ENCODE measurements around the gene TST. TPM values are rescaled to one million over a fixed set of nuclear protein-coding genes. Genes with fewer than 3 reads are reported as not detected.

Gene TST
- polyA plus RNA-seq, 1 experiment, result 26.3 TPM

DNA sequence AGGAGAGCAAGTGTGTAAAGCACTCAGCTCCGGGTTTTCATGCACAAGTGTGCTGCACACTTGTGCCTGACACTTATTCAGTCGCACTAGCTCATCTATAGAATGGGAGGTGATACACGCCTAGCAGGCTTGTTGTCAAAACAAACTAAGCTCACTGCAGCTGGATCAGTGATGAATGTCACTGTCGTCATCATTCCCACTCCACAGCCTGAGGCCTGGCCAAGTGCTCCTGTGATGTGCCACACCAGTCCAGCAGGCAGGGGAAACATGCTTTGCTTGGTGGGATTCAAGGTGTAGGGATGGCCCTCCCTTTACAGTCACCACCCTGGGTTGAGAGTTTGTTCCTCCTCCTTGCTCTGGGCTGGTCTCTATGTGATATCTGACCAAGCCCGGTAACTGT is 7.1 kb upstream of the TST start:
- Histone ChIP-seq H3K9me3 (ENCODE audit: control insufficient read depth, insufficient read depth, low read length) (no peaks in the 10 kb centered on the region; the same call in 1 of the 2 replicates), H3K4me3 (ENCODE audit: low read depth, low read length) (no peak overlapping the region), H3K27me3 (ENCODE audit: control insufficient read depth, insufficient read depth, low read length) (no peaks in the 10 kb centered on the region), H3K27ac (ENCODE audit: low read depth, low read length) (no peak overlapping the region)
- CTCF ChIA-PET, result interaction anchor here (0.9 kb wide), 1 partner anchor 18 kb away, joined by 3 read pairs; no protein-coding TSS in a partner anchor
- POLR2A ChIA-PET, result no interaction called here
- TF ChIP-seq, protein P1, sequence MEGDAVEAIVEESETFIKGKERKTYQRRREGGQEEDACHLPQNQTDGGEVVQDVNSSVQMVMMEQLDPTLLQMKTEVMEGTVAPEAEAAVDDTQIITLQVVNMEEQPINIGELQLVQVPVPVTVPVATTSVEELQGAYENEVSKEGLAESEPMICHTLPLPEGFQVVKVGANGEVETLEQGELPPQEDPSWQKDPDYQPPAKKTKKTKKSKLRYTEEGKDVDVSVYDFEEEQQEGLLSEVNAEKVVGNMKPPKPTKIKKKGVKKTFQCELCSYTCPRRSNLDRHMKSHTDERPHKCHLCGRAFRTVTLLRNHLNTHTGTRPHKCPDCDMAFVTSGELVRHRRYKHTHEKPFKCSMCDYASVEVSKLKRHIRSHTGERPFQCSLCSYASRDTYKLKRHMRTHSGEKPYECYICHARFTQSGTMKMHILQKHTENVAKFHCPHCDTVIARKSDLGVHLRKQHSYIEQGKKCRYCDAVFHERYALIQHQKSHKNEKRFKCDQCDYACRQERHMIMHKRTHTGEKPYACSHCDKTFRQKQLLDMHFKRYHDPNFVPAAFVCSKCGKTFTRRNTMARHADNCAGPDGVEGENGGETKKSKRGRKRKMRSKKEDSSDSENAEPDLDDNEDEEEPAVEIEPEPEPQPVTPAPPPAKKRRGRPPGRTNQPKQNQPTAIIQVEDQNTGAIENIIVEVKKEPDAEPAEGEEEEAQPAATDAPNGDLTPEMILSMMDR (IDR thresholded peaks at IDR 0.05; ENCODE audit: low read depth, low read length), result no peak
- no peak for DNase-seq (ENCODE audit: low read depth, low spot score)

DNA sequence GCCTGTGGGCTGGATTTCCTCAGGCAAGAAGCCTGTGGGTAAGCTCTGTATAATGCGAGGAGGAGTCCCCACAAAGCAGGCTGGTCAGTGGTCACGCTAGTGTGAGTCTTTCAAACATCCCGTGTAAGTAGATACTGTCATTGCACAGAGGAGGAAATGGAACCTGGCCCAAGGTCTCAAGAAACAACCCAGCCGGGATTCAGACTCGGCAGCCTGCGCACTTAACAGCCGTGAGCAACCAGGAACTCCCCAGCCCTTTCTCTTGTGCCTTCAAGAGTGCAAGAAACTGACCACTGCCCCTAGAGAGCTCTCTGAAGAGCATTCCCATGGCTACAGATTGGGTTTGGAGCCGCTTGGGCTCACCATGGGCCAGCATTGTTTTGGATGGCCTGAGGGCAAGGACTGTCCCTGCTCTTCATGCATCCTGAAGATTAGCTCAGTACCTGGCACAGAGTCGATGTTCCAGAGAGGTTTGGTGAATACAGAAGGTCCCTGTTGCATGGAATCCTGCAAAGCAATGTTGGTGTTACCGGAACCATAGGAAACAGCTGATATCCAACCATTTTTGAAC is 6.3 kb upstream of the TST start:
- ChIA-PET CTCF (interaction anchor here (0.9 kb wide), 1 partner anchor 19 kb away, joined by 3 read pairs; no protein-coding TSS in a partner anchor), POLR2A (no interaction called here)
- no peak overlapping the region for H3K4me3 ChIP-seq (ENCODE audit: low read depth, low read length)
- no peak overlapping the region for H3K27ac ChIP-seq (ENCODE audit: low read depth, low read length)
- TF ChIP-seq, protein P1 (IDR thresholded peaks at IDR 0.05; ENCODE audit: low read depth, low read length), result no peak
- no peak for DNase-seq (ENCODE audit: low read depth, low spot score)
- H3K9me3 ChIP-seq (ENCODE audit: control insufficient read depth, insufficient read depth, low read length), result no peaks in the 10 kb centered on the region; the same call in 1 of the 2 replicates
- no peaks in the 10 kb centered on the region for H3K27me3 ChIP-seq (ENCODE audit: control insufficient read depth, insufficient read depth, low read length)

DNA sequence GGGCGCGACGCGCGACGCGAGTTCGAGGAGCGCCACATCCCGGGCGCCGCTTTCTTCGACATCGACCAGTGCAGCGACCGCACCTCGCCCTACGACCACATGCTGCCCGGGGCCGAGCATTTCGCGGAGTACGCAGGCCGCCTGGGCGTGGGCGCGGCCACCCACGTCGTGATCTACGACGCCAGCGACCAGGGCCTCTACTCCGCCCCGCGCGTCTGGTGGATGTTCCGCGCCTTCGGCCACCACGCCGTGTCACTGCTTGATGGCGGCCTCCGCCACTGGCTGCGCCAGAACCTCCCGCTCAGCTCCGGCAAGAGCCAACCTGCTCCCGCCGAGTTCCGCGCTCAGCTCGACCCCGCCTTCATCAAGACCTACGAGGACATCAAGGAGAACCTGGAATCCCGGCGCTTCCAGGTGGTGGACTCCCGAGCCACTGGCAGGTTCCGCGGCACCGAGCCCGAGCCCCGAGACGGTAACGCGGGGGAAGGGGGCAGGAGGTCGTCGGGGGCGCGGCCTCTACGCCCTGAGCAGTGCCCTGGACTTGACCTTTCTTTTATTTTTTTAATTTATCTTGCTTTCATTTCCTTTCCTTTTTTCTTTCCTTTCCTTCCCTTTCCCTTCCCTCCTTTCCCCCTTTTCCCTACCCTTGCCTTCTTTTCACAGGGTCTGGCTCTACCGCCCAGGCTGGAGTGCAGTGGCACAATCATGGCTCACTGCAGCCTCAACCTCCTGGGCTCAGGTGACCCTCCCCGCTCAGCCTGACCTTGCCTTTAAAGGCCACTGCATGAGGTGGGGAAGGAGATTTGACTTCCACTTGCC is 5.3 kb upstream of the TST start:
- Histone ChIP-seq H3K27me3 (ENCODE audit: control insufficient read depth, insufficient read depth, low read length) (no peaks in the 10 kb centered on the region), H3K27ac (ENCODE audit: low read depth, low read length) (no peak overlapping the region), H3K4me3 (ENCODE audit: low read depth, low read length) (no peak overlapping the region), H3K9me3 (ENCODE audit: control insufficient read depth, insufficient read depth, low read length) (no peaks in the 10 kb centered on the region; the same call in 1 of the 2 replicates)
- CTCF ChIA-PET, result no interaction called here
- DNase-seq (ENCODE audit: low read depth, low spot score), result no peak
- TF ChIP-seq, protein P1 (IDR thresholded peaks at IDR 0.05; ENCODE audit: low read depth, low read length), result no peak
- POLR2A ChIA-PET, result no interaction called here

DNA sequence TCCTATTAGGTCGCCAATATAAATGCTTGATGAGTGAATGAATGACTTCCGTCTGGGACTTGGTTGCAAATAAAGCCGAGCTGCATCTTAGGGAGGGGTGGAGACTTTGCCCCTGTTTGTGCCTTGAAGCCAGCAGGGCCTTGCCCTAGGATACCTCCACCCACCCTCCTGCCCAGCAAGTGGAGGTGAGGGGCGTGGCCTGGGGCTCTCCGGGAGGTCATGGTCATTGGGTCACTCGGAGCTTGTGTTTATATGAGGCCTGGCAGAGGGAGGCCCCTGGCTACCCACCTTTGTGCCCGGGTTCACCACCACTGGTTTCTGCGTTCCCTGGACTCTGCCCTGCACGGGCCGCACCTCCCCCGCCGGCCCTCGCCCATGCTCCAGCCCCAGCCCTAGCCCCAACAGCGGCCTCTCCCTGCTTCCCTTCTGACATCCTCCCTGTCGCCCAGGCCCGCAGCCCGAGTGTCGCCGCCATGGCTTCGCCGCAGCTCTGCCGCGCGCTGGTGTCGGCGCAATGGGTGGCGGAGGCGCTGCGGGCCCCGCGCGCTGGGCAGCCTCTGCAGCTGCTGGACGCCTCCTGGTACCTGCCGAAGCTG is 4.6 kb upstream of the TST start:
- no peak overlapping the region for H3K27ac ChIP-seq (ENCODE audit: low read depth, low read length)
- TF ChIP-seq, protein P1 (IDR thresholded peaks at IDR 0.05; ENCODE audit: low read depth, low read length), result no peak
- H3K27me3 ChIP-seq (ENCODE audit: control insufficient read depth, insufficient read depth, low read length), result no peaks in the 10 kb centered on the region
- no peaks in the 10 kb centered on the region; the same call in 1 of the 2 replicates for H3K9me3 ChIP-seq (ENCODE audit: control insufficient read depth, insufficient read depth, low read length)
- no peak for DNase-seq (ENCODE audit: low read depth, low spot score)
- H3K4me3 ChIP-seq (ENCODE audit: low read depth, low read length), result no peak overlapping the region
- POLR2A ChIA-PET, result no interaction called here
- CTCF ChIA-PET, result no interaction called here

All from AG04450 (cell line).